Activated naive CD4-positive, alpha-beta T cell treated with anti-CD3 and anti-CD28 coated beads, Interleukin-2, amount 10 ng/mL, durations not matched to agents 7 days and 5 days (primary cell): Measurements from ENCODE around the gene NCDN.

Experiments
- CTCF ChIA-PET: fragments of 350-600 bp; sonication (Branson Sonifier 250); formaldehyde crosslinking; loops from one replicate; lab custom pipeline; 2021; ENCODE audit warnings: antibody characterized with exemption; lab: Charles Lee
- DNase-seq: peaks from one replicate; pipeline ENCODE4 v3.0.0-alpha.2; 2020
- H3K27ac Mint-ChIP-seq: one replicate; pipeline ENCODE4 v1.8.0; 2021; ENCODE audit warnings: mild to moderate bottlenecking, moderate library complexity, mixed read lengths
- H3K27me3 Mint-ChIP-seq: one replicate; pipeline ENCODE4 v1.8.0; 2021; ENCODE audit warnings: mild to moderate bottlenecking, mixed read lengths
- H3K36me3 Mint-ChIP-seq: one replicate; pipeline ENCODE4 v1.8.0; 2021; ENCODE audit warnings: mixed read lengths
- H3K4me1 Mint-ChIP-seq: one replicate; pipeline ENCODE4 v1.8.0; 2021; ENCODE audit warnings: mixed read lengths
- H3K4me3 Mint-ChIP-seq: one replicate; pipeline ENCODE4 v1.8.0; 2021; ENCODE audit warnings: mild to moderate bottlenecking, moderate library complexity, mixed read lengths
- H3K9me3 Mint-ChIP-seq: one replicate; pipeline ENCODE4 v1.8.0; 2021; ENCODE audit warnings: mixed read lengths

Gene NCDN

GRCh38 chr1:35558374-35559316 lies 1.0 kb downstream of the NCDN start:
- Mint-ChIP-seq H3K4me3 (peak overlapping the region; percentile 95), H3K27me3 (no peaks in the 10 kb centered on the region), H3K9me3 (no peaks in the 10 kb centered on the region), H3K36me3 (peaks cover 4% of the 10 kb centered on the region), H3K27ac (peak overlapping the region; percentile 97), H3K4me1 (peaks cover 46% of the 10 kb centered on the region)
- peak; percentile 43 for DNase-seq
- CTCF ChIA-PET: interaction anchor here (9.2 kb wide), 1 partner anchor 108 kb away, joined by 85 read pairs; no protein-coding TSS in a partner anchor

GRCh38 chr1:35559317-35559944 lies 1.8 kb downstream of the NCDN start:
- DNase-seq: no peak
- CTCF ChIA-PET: interaction anchor here (1.3 to 9.2 kb wide), 2 partner anchors 53 to 109 kb away, joined by 4 to 85 read pairs; no protein-coding TSS in a partner anchor
- Mint-ChIP-seq H3K4me3 (no peak overlapping the region), H3K9me3 (no peaks in the 10 kb centered on the region), H3K4me1 (peaks cover 44% of the 10 kb centered on the region), H3K27ac (no peak overlapping the region), H3K36me3 (peaks cover 5% of the 10 kb centered on the region), H3K27me3 (no peaks in the 10 kb centered on the region)

- no peak overlapping the region for H3K4me3 Mint-ChIP-seq
- H3K36me3 Mint-ChIP-seq: peaks cover 5% of the 10 kb centered on the region
- H3K9me3 Mint-ChIP-seq: no peaks in the 10 kb centered on the region
- no peak for DNase-seq
- H3K4me1 Mint-ChIP-seq: peaks cover 38% of the 10 kb centered on the region
- CTCF ChIA-PET: interaction anchor here (1.2 to 9.2 kb wide), 6 partner anchors 11 to 167 kb away, joined by 4 to 85 read pairs (median 4); no protein-coding TSS in a partner anchor
- H3K27me3 Mint-ChIP-seq: no peaks in the 10 kb centered on the region
- H3K27ac Mint-ChIP-seq: no peak overlapping the region
Measured at GRCh38 chr1:35560256-35561225, 2.9 kb downstream of the NCDN start.

- no peak for DNase-seq
- H3K4me3 Mint-ChIP-seq: no peak overlapping the region
- peaks cover 29% of the 10 kb centered on the region for H3K4me1 Mint-ChIP-seq
- CTCF ChIA-PET: interaction anchor here (1.2 to 9.2 kb wide), 5 partner anchors 10 to 166 kb away, joined by 4 to 85 read pairs (median 4); no protein-coding TSS in a partner anchor
- peaks cover 5% of the 10 kb centered on the region for H3K36me3 Mint-ChIP-seq
- no peak overlapping the region for H3K27ac Mint-ChIP-seq
- H3K27me3 Mint-ChIP-seq: no peaks in the 10 kb centered on the region
- H3K9me3 Mint-ChIP-seq: no peaks in the 10 kb centered on the region
Measured at GRCh38 chr1:35561297-35561971, 3.8 kb downstream of the NCDN start.

GRCh38 chr1:35561972-35562680 lies 4.5 kb downstream of the NCDN start:
- CTCF ChIA-PET: interaction anchor here (1.6 to 9.2 kb wide), 4 partner anchors 10 to 166 kb away, joined by 4 to 85 read pairs (median 4); no protein-coding TSS in a partner anchor
- Mint-ChIP-seq H3K27ac (no peak overlapping the region), H3K4me1 (peaks cover 25% of the 10 kb centered on the region), H3K4me3 (no peak overlapping the region), H3K9me3 (no peaks in the 10 kb centered on the region), H3K27me3 (no peaks in the 10 kb centered on the region), H3K36me3 (peaks cover 8% of the 10 kb centered on the region)
- DNase-seq: no peak

GRCh38 chr1:35563166-35563565 lies 5.6 kb downstream of the NCDN start:
- Mint-ChIP-seq H3K27me3 (no peaks in the 10 kb centered on the region), H3K4me1 (peaks cover 21% of the 10 kb centered on the region), H3K4me3 (no peak overlapping the region), H3K36me3 (peaks cover 8% of the 10 kb centered on the region), H3K27ac (no peak overlapping the region), H3K9me3 (no peaks in the 10 kb centered on the region)
- DNase-seq: no peak
- CTCF ChIA-PET: interaction anchor here (9.2 kb wide), 1 partner anchor 113 kb away, joined by 85 read pairs; no protein-coding TSS in a partner anchor

- DNase-seq: peak; percentile 91
- CTCF ChIA-PET: interaction anchor here (0.6 to 5.9 kb wide), 31 partner anchors 9 to 388 kb away, joined by 3 to 171 read pairs (median 4); partner anchors contain the start of gene CLSPN
- H3K36me3 Mint-ChIP-seq: peaks cover 8% of the 10 kb centered on the region
- H3K9me3 Mint-ChIP-seq: no peaks in the 10 kb centered on the region
- H3K4me1 Mint-ChIP-seq: peaks cover 16% of the 10 kb centered on the region
- H3K27ac Mint-ChIP-seq: no peak overlapping the region
- H3K4me3 Mint-ChIP-seq: no peak overlapping the region
- no peaks in the 10 kb centered on the region for H3K27me3 Mint-ChIP-seq
Measured at GRCh38 chr1:35564037-35564883, 6.7 kb downstream of the NCDN start.

GRCh38 chr1:35564884-35565741 lies 7.5 kb downstream of the NCDN start:
- Mint-ChIP-seq H3K27me3 (no peaks in the 10 kb centered on the region), H3K4me3 (no peak overlapping the region), H3K9me3 (no peaks in the 10 kb centered on the region), H3K36me3 (peaks cover 8% of the 10 kb centered on the region), H3K27ac (no peak overlapping the region), H3K4me1 (peaks cover 10% of the 10 kb centered on the region)
- CTCF ChIA-PET: interaction anchor here (0.6 to 5.9 kb wide), 32 partner anchors 8 to 388 kb away, joined by 3 to 171 read pairs (median 4); partner anchors contain the start of gene CLSPN
- DNase-seq: no peak

GRCh38 chr1:35565742-35566133 lies 8.1 kb downstream of the NCDN start:
- Mint-ChIP-seq H3K36me3 (peaks cover 8% of the 10 kb centered on the region), H3K4me1 (peaks cover 10% of the 10 kb centered on the region)
- CTCF ChIA-PET: interaction anchor here (0.9 to 5.9 kb wide), 13 partner anchors 9 to 346 kb away, joined by 3 to 171 read pairs (median 5); partner anchors contain the start of genes C1orf216 and CLSPN

GRCh38 chr1:35567947-35568558 lies 10.5 kb downstream of the NCDN start:
- H3K27me3 Mint-ChIP-seq: peaks cover 27% of the 10 kb centered on the region
- H3K4me3 Mint-ChIP-seq: no peak overlapping the region
- no peak overlapping the region for H3K27ac Mint-ChIP-seq
- H3K36me3 Mint-ChIP-seq: peaks cover 8% of the 10 kb centered on the region
- no peaks in the 10 kb centered on the region for H3K9me3 Mint-ChIP-seq
- H3K4me1 Mint-ChIP-seq: peaks cover 6% of the 10 kb centered on the region
- CTCF ChIA-PET: interaction anchor here (0.8 to 5.9 kb wide), 18 partner anchors 12 to 214 kb away, joined by 3 to 171 read pairs (median 6); partner anchors contain the start of genes C1orf216 and CLSPN
- DNase-seq: no peak

More at GRCh38 chr1:35565742-35566133, 8.1 kb downstream of the NCDN start:
- Mint-ChIP-seq H3K4me3 (no peak overlapping the region), H3K27me3 (peaks cover 3% of the 10 kb centered on the region), H3K9me3 (no peaks in the 10 kb centered on the region), H3K27ac (no peak overlapping the region)
- DNase-seq: no peak
